ENCODE measurements around the gene NEU1. TPM values are rescaled to one million over a fixed set of nuclear protein-coding genes. Genes with fewer than 3 reads are reported as not detected.

The NEU1 gene
- total RNA-seq, 4 donors from 2014 or later = 54.4 to 98.1 (median 65.9) TPM

GRCh38 chr6:31892821-31893220 lies 30.2 kb upstream of the NEU1 start:
- no peak overlapping the region for H3K27ac ChIP-seq
- H3K36me3 ChIP-seq = peaks cover 17 to 50% of the 10 kb centered on the region in 2 donors
- intact Hi-C loops (cut with DNase I) = no loop called here
- H3K9me3 ChIP-seq = no peaks in the 10 kb centered on the region
- H3K27me3 ChIP-seq = no peaks in the 10 kb centered on the region
- WGBS, 2 donors = 73 to 83% methylated on average over 4 to 6 of the region's 6 CpGs
- DNase-seq = no peak
- no peak for TF ChIP-seq CTCF (IDR thresholded peaks at IDR 0.05)
- no peak for TF ChIP-seq POLR2A (IDR thresholded peaks at IDR 0.05)
- H3K4me1 ChIP-seq = peaks cover 5 to 7% of the 10 kb centered on the region in 2 donors
- H3K4me3 ChIP-seq (replicated peaks in 1 of 3) = no peak overlapping the region

GRCh38 chr6:31889331-31889972 lies 26.8 kb upstream of the NEU1 start:
- Histone ChIP-seq H3K4me1 (no peaks in the 10 kb centered on the region), H3K27ac (no peak overlapping the region), H3K4me3 (replicated peaks in 1 of 3) (no peak overlapping the region), H3K9me3 (no peaks in the 10 kb centered on the region), H3K36me3 (peaks cover 37 to 67% of the 10 kb centered on the region in 2 donors), H3K27me3 (no peaks in the 10 kb centered on the region)
- 96 to 97% methylated on average over 3 of the region's 3 CpGs for WGBS, 2 donors
- no peak for DNase-seq
- intact Hi-C loops (cut with DNase I) = no loop called here
- TF ChIP-seq POLR2A (IDR thresholded peaks at IDR 0.05) (no peak), CTCF (IDR thresholded peaks at IDR 0.05) (no peak)

- Histone ChIP-seq H3K27ac (no peak overlapping the region), H3K4me1 (no peaks in the 10 kb centered on the region), H3K9me3 (no peaks in the 10 kb centered on the region), H3K36me3 (peaks cover 46 to 75% of the 10 kb centered on the region in 2 donors), H3K27me3 (no peaks in the 10 kb centered on the region), H3K4me3 (replicated peaks in 1 of 3) (no peak overlapping the region)
- TF ChIP-seq POLR2A (IDR thresholded peaks at IDR 0.05) (no peak), CTCF (IDR thresholded peaks at IDR 0.05) (peak; percentile 24 to 71 (median 48))
- WGBS, 2 donors = 83 to 85% methylated on average over 33 to 38 of the region's 43 CpGs
- DNase-seq = peak in 1 of 2 donors; percentile 29
- intact Hi-C loops (cut with DNase I) = no loop called here
Measured at GRCh38 chr6:31888276-31889258, 25.9 kb upstream of the NEU1 start.

- no peak for DNase-seq
- TF ChIP-seq CTCF (IDR thresholded peaks at IDR 0.05) (no peak), POLR2A (IDR thresholded peaks at IDR 0.05) (no peak)
- H3K4me1 ChIP-seq = no peaks in the 10 kb centered on the region
- 95 to 96% methylated on average over 16 to 18 of the region's 19 CpGs for WGBS, 2 donors
- H3K27ac ChIP-seq = no peak overlapping the region
- H3K27me3 ChIP-seq = no peaks in the 10 kb centered on the region
- no peak overlapping the region for H3K4me3 ChIP-seq (replicated peaks in 1 of 3)
- H3K9me3 ChIP-seq = no peaks in the 10 kb centered on the region
- intact Hi-C loops (cut with DNase I) = no loop called here
- H3K36me3 ChIP-seq = peaks cover 53 to 78% of the 10 kb centered on the region in 2 donors
Measured at GRCh38 chr6:31887173-31888007, 24.8 kb upstream of the NEU1 start.

All from thyroid gland (tissue), 4 donors.